Pancreas (tissue), 10 donors: ENCODE results near the gene HECTD4. TPM values are rescaled to one million over a fixed set of nuclear protein-coding genes. Genes with fewer than 3 reads are reported as not detected.
A peak's percentile ranks its signal among the peaks of the same experiment; 100 is the strongest.

ENCODE experiments used
- ATAC-seq, 4 donors: fragments of 200-7000 bp; cut with Tn5 transposase; one replicate each; pipeline versions ENCODE4 v1.8.0 to v1.9.1; 2020; ENCODE audit warnings: mild to moderate bottlenecking in 4 of 4, moderate library complexity in 4 of 4
- DNase-seq, 6 donors: peaks; one replicate each; pipeline ENCODE4 v3.0.0-alpha.2; 2020
- FAIRE-seq: peaks from 2 replicates; lab custom pipeline; 2012; peaks lifted over from hg19 to GRCh38; lab: Jason Lieb, UNC
- H3K27ac ChIP-seq, 4 donors: fragments of 200-600 bp; sonication (generic); 1 replicate in 3 of 4; 2 replicates in 1 of 4; pipeline versions ENCODE4 v1.5.0 to v1.8.0; 2020
- H3K27me3 ChIP-seq, 4 donors: fragments of 200-600 bp; one replicate each; pipeline ENCODE4 v1.8.0; 2021
- H3K36me3 ChIP-seq, 3 donors: fragments of 200-600 bp; sonication (generic) in 1 of 3; one replicate each; pipeline versions ENCODE4 v1.5.0 to v1.8.0; 2020 to 2021
- H3K4me1 ChIP-seq, 3 donors: fragments of 200-600 bp; one replicate each; pipeline ENCODE4 v1.8.0; 2021
- H3K4me3 ChIP-seq, 4 donors: fragments of 200-600 bp; sonication (generic) in 2 of 4; one replicate each; pipeline versions ENCODE4 v1.5.0 to v1.8.0; 2020 to 2021
- H3K9me3 ChIP-seq, 4 donors: fragments of 200-600 bp; one replicate each; pipeline ENCODE4 v1.8.0; 2021
- CTCF ChIP-seq, 4 donors: fragments of 200-600 bp; sonication (generic) in 3 of 4; IDR thresholded peaks; one replicate each; pipeline versions ENCODE4 v1.5.0 to v1.8.0; 2021; ENCODE audit warnings: antibody characterized with exemption in 4 of 4
- WGBS, 2 donors: extraction: QIAGEN DNeasy Blood & Tissue Kit; methylation state at CpG; one replicate each; pipeline ENCODE4 v1.1.7; 2013; 5-methylcytosine and 5-hydroxymethylcytosine counted together
- intact Hi-C, 3 donors: fragments of 100-400 bp; cut with DNase I; formaldehyde crosslinking; loops; one replicate each; pipeline versions ENCODE4 v1.11.1 to v1.14.2; 2022
- polyA plus RNA-seq, 2 donors: library from polyadenylated mRNA; stranded (reverse); fragments of 200-250 nt; gene quantifications; one replicate each; pipeline ENCODE4 v1.2.3, GENCODE V29; 2013
- total RNA-seq, 6 donors: library from RNA; stranded (reverse); fragmentation: NEBNext Ultra II Directional in 4 of 6; extraction: Animal tissue kit (Norgen Biotek cat#: 25700) in 4 of 6; gene quantifications; one replicate each; pipeline versions ENCODE4 v1.2.1 to v1.2.4, GENCODE V29; 2021 to 2023
- donor health status: healthy with polysubstance abuse.
- donor health status: DM: no; HTN: no; CAD: no; lungs with moderate emphysema.
- donor health status: DM: no; HTN: no; CAD: no.
- donor health status: control.
- donor health status: control.
- donor health status: Bipolar disorder and iron deficiency.
- donor health status: DM: yes; HTN: yes; CAD: no.
- donor health status: DM: no; HTN: no; CAD: no.
- donor health status: DM: no; HTN: no; CAD: no.
- donor health status: DM: yes; HTN: yes; CAD: no.

Gene HECTD4
- total and polyA plus RNA-seq, 8 donors: 17.9 to 38.4 (median 26.4) TPM

DNA sequence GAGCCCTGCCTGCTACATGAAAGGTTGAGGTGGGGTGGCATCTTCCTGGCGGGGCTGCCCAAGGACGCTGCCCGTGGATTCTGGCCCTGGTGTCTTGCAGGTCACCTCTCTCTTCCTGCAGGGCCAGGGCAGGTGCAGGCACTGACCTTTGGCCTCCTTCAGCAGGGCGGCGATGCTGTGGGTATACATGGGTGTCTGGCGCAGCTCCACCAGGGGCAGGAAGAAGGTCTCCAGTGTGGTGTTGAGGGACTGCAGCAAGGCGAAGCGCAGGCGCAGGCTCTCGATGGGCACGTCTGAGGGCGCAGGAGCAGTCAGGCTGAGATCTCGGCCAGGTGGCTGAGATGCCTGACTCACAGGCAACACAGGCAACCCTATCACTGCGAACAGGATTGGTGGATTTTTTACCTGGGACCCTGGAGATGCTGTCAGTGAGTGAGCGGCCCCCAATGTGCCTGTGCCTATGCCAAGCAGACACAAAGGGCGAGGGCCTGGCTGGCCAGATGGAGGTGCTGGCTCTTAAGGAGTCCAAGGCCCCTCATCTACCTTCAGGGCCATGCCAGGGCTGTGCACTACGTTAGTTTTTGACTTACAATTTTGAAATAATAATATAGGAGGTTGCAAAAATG lies 211.1 kb downstream of the HECTD4 start:
- ATAC-seq (no peak), DNase-seq (peak in 2 of 6 donors; percentile 31 to 51), FAIRE-seq (no peak)
- Histone ChIP-seq H3K4me1 (no peaks in the 10 kb centered on the region), H3K27me3 (no peaks in the 10 kb centered on the region), H3K27ac (no peak overlapping the region), H3K36me3 (peaks cover 0 to 26% (median 14%) of the 10 kb centered on the region in 3 donors), H3K9me3 (no peaks in the 10 kb centered on the region), H3K4me3 (no peak overlapping the region)
- WGBS, 2 donors: 93 to 95% methylated on average over 17 of the region's 17 CpGs
- intact Hi-C loops: no loop called here
- TF ChIP-seq CTCF (IDR thresholded peaks at IDR 0.05): no peak

DNA sequence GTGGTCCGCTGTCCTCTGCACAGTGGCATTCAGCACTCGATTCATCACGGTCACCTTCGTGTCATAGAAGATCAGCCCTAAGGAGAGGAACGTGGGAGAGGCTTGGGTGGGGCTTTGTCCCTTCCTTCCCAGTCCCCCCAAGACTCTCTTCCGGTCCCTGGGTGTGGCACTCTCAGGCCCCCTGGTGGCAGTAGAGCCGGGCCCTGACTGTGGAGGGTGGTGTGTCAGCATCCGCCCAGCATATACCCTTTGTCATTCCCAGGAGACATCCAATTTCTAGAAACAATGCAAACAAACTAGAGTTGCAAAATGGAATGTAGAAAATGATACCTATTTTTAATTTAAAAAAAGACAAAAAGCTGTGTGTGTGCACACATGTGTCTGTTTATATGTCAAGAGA lies 211.9 kb downstream of the HECTD4 start:
- WGBS, 2 donors: 77 to 83% methylated on average over 8 of the region's 8 CpGs
- TF ChIP-seq CTCF (IDR thresholded peaks at IDR 0.05): peak in 1 of 4 donors; percentile 11
- peak in 1 of 6 donors; percentile 52 for DNase-seq
- H3K27ac ChIP-seq: no peak overlapping the region
- no peaks in the 10 kb centered on the region for H3K4me1 ChIP-seq
- peaks cover 0 to 19% (median 10%) of the 10 kb centered on the region in 3 donors for H3K36me3 ChIP-seq
- no peaks in the 10 kb centered on the region for H3K9me3 ChIP-seq
- no peak overlapping the region for H3K4me3 ChIP-seq
- intact Hi-C loops: no loop called here
- ATAC-seq: peak in 2 of 4 donors; percentile 27 to 36
- no peak for FAIRE-seq
- H3K27me3 ChIP-seq: no peaks in the 10 kb centered on the region

DNA sequence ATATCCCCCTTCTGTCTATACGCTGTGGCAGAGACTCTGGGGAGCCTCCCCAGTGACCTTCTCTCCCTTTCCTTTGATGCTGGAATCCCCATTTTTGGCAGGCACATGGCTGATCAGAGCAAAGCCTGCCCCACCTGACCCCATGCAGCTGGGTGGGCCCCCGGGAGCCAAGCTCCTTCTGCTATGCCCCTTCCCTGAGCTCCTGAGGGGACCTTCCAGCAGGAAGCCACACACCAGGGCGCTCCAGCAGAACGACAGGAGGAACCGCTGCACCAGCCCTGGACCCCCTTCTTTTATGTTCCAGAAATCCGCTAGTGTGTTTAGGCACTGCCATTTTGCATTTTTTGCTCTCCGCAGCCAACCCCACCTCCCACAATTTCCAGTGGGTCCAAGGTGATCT lies 212.3 kb downstream of the HECTD4 start:
- H3K27me3 ChIP-seq: no peaks in the 10 kb centered on the region
- no peaks in the 10 kb centered on the region for H3K9me3 ChIP-seq
- H3K4me1 ChIP-seq: no peaks in the 10 kb centered on the region
- H3K27ac ChIP-seq: no peak overlapping the region
- TF ChIP-seq CTCF (IDR thresholded peaks at IDR 0.05): no peak
- H3K4me3 ChIP-seq: no peak overlapping the region
- intact Hi-C loops: no loop called here
- peaks cover 0 to 15% (median 10%) of the 10 kb centered on the region in 3 donors for H3K36me3 ChIP-seq
- FAIRE-seq (no peak), DNase-seq (peak in 2 of 6 donors; percentile 34 to 43), ATAC-seq (no peak)
- WGBS, 2 donors: 93 to 96% methylated on average over 7 of the region's 7 CpGs

DNA sequence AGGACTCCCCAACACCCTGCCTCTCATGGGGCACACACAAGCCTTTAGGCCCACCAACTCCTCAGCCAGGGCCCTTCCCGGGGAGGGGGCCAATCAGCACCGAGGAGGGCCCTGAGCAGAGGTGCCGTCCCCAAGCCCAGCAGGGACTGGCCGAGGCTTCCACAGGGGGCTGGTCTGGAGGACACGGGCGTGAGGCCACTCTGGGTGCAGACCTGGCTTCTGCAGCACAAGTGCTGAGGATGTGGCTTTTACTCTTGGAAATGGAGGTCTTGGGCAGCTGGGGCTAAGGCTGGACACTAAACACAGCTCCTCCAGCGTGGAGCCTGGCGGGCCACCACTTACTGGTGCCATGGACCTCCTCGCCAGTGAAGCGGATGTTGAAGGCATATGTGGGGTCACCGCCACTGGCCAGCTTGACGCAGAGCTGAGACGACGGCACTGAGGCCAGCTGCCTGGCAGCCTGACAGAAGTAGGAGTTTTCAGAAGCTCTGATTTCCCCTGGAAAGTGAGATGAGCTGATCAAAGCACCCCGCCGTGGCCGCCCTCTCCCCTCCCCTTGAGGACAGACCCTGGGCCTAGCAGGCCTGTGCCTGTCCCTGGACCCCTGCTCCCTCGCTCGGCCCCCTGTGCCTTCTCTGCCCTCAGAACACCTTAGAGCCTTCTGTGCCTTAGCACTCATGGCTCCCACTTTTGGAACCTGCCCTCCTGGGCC lies 212.9 kb downstream of the HECTD4 start:
- Histone ChIP-seq H3K36me3 (peaks cover 0 to 14% (median 10%) of the 10 kb centered on the region in 3 donors), H3K4me3 (no peak overlapping the region), H3K4me1 (no peaks in the 10 kb centered on the region), H3K9me3 (no peaks in the 10 kb centered on the region), H3K27me3 (no peaks in the 10 kb centered on the region), H3K27ac (no peak overlapping the region)
- ATAC-seq (no peak), FAIRE-seq (no peak), DNase-seq (peak in 2 of 6 donors; percentile 42 to 53)
- TF ChIP-seq CTCF (IDR thresholded peaks at IDR 0.05): no peak
- intact Hi-C loops: no loop called here
- WGBS, 2 donors: 94% methylated on average over 19 of the region's 19 CpGs

DNA sequence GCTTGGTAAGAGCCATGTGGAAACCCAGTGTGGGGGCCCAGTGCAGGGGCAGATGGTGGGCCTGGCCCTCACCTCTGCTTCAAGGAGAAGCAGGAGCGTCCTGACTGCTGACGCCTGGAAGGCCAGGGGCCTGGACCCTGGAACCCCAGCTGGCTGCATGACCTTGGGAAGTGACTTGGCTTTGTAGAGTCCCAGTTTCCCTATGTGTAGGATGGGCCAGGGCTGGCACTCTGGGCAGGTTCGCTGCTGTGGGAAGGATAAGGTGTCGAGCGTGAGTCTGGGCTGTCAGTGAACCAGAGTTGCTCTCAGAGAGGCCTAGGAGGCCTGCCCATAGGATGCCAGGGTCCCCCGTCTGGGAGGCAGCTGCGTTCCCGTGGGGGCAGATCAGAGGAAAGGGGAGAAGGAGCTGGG lies 213.7 kb downstream of the HECTD4 start:
- no peak overlapping the region for H3K4me3 ChIP-seq
- FAIRE-seq (no peak), DNase-seq (peak in 2 of 6 donors; percentile 42 to 47), ATAC-seq (no peak)
- intact Hi-C loops: no loop called here
- no peak for TF ChIP-seq CTCF (IDR thresholded peaks at IDR 0.05)
- H3K9me3 ChIP-seq: no peaks in the 10 kb centered on the region
- no peak overlapping the region for H3K27ac ChIP-seq
- H3K36me3 ChIP-seq: peaks cover 0 to 15% (median 10%) of the 10 kb centered on the region in 3 donors
- WGBS, 2 donors: 89% methylated on average over 8 of the region's 8 CpGs
- no peaks in the 10 kb centered on the region for H3K4me1 ChIP-seq
- H3K27me3 ChIP-seq: no peaks in the 10 kb centered on the region
